Measurements from ENCODE around the gene SLC16A1.

SLC16A1 gene

GRCh38 chr1:112869895-112870294 lies 86.1 kb downstream of the SLC16A1 start:
- no peaks in the 10 kb centered on the region for H3K36me3 Mint-ChIP-seq
- no peak for DNase-seq
- H3K27me3 Mint-ChIP-seq, result peaks cover 0 to 8% of the 10 kb centered on the region in 2 donors
- H3K27ac Mint-ChIP-seq, result peak overlapping the region; percentile 14
- H3K9me3 Mint-ChIP-seq, result no peaks in the 10 kb centered on the region
- peaks cover 0 to 3% of the 10 kb centered on the region in 2 donors for H3K4me1 Mint-ChIP-seq
- ATAC-seq (replicated peaks), result no peak
- H3K4me3 Mint-ChIP-seq, result no peak overlapping the region

GRCh38 chr1:112868191-112868590 lies 87.8 kb downstream of the SLC16A1 start:
- no peak for ATAC-seq (replicated peaks)
- H3K27me3 Mint-ChIP-seq, result peaks cover 0 to 8% of the 10 kb centered on the region in 2 donors
- H3K36me3 Mint-ChIP-seq, result no peaks in the 10 kb centered on the region
- DNase-seq, result no peak
- no peak overlapping the region for H3K4me3 Mint-ChIP-seq
- no peaks in the 10 kb centered on the region for H3K9me3 Mint-ChIP-seq
- H3K27ac Mint-ChIP-seq, result no peak overlapping the region
- no peaks in the 10 kb centered on the region for H3K4me1 Mint-ChIP-seq

- Mint-ChIP-seq H3K4me3 (no peak overlapping the region), H3K36me3 (no peaks in the 10 kb centered on the region), H3K27me3 (peaks cover 0 to 8% of the 10 kb centered on the region in 2 donors), H3K27ac (no peak overlapping the region), H3K4me1 (no peaks in the 10 kb centered on the region), H3K9me3 (no peaks in the 10 kb centered on the region)
- no peak for DNase-seq
- ATAC-seq (replicated peaks), result no peak
These were observed 89.0 kb downstream of the SLC16A1 start for GRCh38 chr1:112866981-112867380.

GRCh38 chr1:112866151-112866550 lies 89.8 kb downstream of the SLC16A1 start:
- Mint-ChIP-seq H3K27me3 (peaks cover 0 to 3% of the 10 kb centered on the region in 2 donors), H3K4me3 (no peak overlapping the region), H3K27ac (no peak overlapping the region), H3K9me3 (no peaks in the 10 kb centered on the region), H3K4me1 (no peaks in the 10 kb centered on the region), H3K36me3 (no peaks in the 10 kb centered on the region)
- no peak for ATAC-seq (replicated peaks)
- DNase-seq, result no peak

GRCh38 chr1:112862753-112863426 lies 93.1 kb downstream of the SLC16A1 start:
- H3K27me3 Mint-ChIP-seq, result no peaks in the 10 kb centered on the region
- no peak overlapping the region for H3K4me3 Mint-ChIP-seq
- H3K9me3 Mint-ChIP-seq, result no peaks in the 10 kb centered on the region
- DNase-seq (no peak), ATAC-seq (replicated peaks) (no peak)
- H3K27ac Mint-ChIP-seq, result no peak overlapping the region
- no peaks in the 10 kb centered on the region for H3K4me1 Mint-ChIP-seq
- no peaks in the 10 kb centered on the region for H3K36me3 Mint-ChIP-seq
